ENCODE measurements around the gene CHD3.

GRCh38 chr17:7894866-7895265 lies 6.3 kb downstream of the CHD3 start:
- TF ChIP-seq CTCF (IDR thresholded peaks at IDR 0.05) (no peak), POLR2A (IDR thresholded peaks at IDR 0.05) (no peak)
